HG02885 (cell line): ENCODE data around the gene COMMD1.
"Not testable (repeated sequence)": the region's sequence is repeated elsewhere in the genome, so short reads cannot be mapped to it uniquely, and the experiment has no call there.

Experiments used
- ATAC-seq: cut with Tn5 transposase; IDR thresholded peaks from one replicate; pipeline ENCODE4 v1.9.1; 2021; ENCODE audit warnings: mild to moderate bottlenecking; ENCODE audit not compliant: unreplicated experiment, poor library complexity

COMMD1 gene

DNA sequence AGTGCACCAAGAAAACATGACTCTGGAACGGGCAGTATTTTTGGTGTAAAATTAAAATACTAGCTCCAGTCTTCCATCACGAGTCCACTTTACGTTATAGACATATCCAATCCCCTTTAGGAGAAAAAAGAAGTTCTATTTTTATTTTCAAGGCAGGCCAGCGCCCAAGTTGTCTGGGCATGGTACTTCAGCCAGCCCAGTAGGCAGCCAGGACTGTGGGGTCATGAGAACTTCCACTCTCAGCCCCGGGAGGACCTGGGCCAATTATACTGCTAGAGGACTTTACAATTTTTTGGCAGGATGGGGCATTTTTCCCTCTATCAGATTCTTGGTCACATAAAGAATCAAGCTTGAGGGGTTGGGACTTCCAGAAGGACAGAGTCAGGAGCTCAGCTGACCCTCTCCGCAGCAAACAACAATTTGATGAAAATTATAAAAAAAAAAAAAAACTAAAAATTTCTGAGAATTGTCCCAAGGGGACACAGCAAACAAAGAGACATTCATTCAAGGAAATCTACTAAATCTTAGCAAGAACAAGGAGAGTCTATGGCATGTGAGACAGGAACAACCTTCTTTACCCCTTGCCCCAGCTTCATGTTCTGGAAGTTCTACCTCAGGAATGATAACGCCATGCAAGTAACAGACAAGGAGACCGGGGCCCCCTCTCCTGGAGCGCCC is 253.1 kb downstream of the COMMD1 start:
- ATAC-seq, result no peak

- ATAC-seq, result not testable (repeated sequence)
Measured at GRCh38 chr2:62160691-62161090, 255.2 kb downstream of the COMMD1 start.

GRCh38 chr2:62163106-62163831 is 257.8 kb downstream of the COMMD1 start:
- no peak for ATAC-seq

DNA sequence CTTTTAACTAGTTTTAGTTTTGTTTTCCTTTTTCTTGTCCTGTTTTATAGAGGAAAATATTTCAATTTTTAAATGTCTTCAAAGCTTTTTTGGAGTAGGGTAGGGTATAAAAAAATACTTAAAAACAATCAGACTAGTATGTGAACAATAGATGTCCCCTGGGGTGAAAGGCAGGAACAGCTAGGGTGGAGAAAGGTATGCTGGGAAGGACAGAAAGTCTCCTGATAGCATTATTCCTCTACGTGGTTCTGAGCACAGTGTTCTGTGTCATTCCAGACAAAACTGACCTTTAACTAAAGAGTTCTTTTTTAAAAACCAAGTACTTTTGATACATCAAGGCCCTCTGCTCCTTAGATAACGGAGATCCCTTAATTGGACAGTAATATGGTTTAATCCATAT is 258.4 kb downstream of the COMMD1 start:
- no peak for ATAC-seq

GRCh38 chr2:62175728-62176127 is 270.3 kb downstream of the COMMD1 start:
- ATAC-seq, result no peak

- no peak for ATAC-seq
Measured at GRCh38 chr2:62176801-62177200, 271.3 kb downstream of the COMMD1 start.

DNA sequence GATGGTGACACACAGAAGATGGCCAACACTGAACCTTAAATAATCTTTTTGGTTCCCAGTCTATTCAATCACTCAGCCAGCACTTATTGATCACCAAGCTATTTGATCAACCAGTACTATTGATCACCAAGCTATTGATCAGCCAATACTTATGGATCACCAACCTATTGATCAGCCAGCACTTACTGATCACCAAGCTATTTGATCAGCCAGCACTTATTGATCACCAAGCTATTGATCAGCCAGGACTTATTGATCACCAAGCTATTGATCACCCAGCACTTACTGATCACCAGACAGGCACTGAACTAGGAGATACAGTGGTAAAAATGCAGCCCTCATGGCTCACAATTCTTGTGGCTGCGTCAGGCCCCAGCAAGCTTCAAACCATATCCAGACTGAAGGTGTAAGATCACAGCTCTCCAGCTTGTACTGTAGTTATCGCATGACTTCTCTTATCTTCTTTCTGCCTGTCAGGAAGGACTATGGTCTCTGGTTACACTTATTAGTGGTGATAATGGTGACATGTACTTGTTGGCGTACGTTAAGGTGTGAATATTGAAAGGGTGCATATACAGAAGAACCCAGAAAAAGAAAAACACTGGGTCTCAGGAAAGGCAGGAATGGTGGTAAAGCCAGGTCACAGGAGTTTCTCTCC is 272.0 kb downstream of the COMMD1 start:
- no peak for ATAC-seq

- ATAC-seq, result no peak
Measured at GRCh38 chr2:62178741-62179271, 273.3 kb downstream of the COMMD1 start.

DNA sequence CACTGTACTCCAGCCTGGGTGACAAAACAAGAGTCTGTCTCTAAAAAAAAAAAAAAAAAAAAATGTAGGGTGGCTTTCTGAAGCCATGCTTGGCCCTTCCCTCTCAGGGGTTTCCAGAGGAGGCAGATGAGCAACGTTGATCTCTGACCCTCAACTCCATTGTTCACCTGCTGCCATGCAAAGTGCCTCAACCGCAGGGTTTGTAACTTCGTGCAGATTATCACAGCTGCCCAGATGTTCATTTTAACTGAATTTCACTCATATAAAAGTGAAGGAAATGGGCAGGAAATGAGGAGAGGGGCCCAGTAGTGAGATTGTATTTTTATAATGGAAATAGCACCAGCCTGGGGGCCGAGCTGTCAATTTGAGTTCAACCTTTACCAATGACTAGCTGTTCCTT is 275.5 kb downstream of the COMMD1 start:
- no peak for ATAC-seq

DNA sequence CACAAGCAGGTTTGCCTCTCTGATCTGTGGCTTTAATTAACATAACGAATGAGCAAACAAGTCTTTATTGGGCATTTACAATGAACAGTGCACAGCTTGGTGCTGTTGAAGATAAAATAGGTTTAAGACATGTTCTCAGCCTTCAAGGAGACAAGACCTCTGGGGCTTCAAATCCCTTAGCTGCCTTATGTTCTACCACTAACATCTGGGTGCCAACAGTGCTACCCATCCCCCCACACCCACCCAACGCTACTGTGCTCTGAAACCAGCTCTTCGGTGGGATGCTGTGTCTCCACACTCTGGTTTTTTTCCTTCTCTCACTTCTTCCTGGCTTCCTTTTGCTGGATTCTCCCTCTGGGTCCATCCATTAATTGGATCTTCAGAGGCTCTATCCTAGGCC is 276.4 kb downstream of the COMMD1 start:
- ATAC-seq, result no peak

- ATAC-seq, result no peak
Measured at GRCh38 chr2:62184512-62185230, 279.2 kb downstream of the COMMD1 start.
